HEK293T (cell line): Measurements from ENCODE around the gene SNX21.
"Not testable (repeated sequence)": the region's sequence is repeated elsewhere in the genome, so short reads cannot be mapped to it uniquely, and the experiment has no call there.

Source experiments
- CTCF ChIA-PET: fragments of 350-600 bp; formaldehyde crosslinking; extraction: SDS; loops from one replicate; lab custom pipeline; 2021; ENCODE audit warnings: antibody characterized with exemption, inconsistent platforms; lab: Yijun Ruan, JAX
- POLR2A ChIA-PET: fragments of 350-600 bp; formaldehyde crosslinking; extraction: SDS; loops from one replicate; lab custom pipeline; 2020; ENCODE audit warnings: antibody characterized with exemption, inconsistent platforms; lab: Yijun Ruan, JAX
- DNase-seq: peaks from one replicate; pipeline ENCODE4 v3.0.0; 2012; ENCODE audit warnings: mixed read lengths; ENCODE audit errors: extremely low spot score
- ARNT ChIP-seq: fragments of 450-650 bp; IDR thresholded peaks from 2 replicates; pipeline ENCODE4 v1.6.1; 2017; ENCODE audit warnings: mild to moderate bottlenecking
- BHLHE40 ChIP-seq: fragments of 450-650 bp; IDR thresholded peaks from 2 replicates; pipeline ENCODE4 v1.6.1; 2016; ENCODE audit warnings: mild to moderate bottlenecking, moderate library complexity, borderline replicate concordance
- CTBP1 ChIP-seq: fragments of 450-650 bp; IDR thresholded peaks from 2 replicates; pipeline ENCODE4 v1.6.1; 2016; ENCODE audit warnings: borderline replicate concordance
- ELF4 ChIP-seq: fragments of 450-650 bp; IDR thresholded peaks from 2 replicates; pipeline ENCODE4 v1.6.1; 2017; ENCODE audit warnings: antibody characterized with exemption
- FOXA1 ChIP-seq: fragments of 450-650 bp; IDR thresholded peaks from 2 replicates; pipeline ENCODE4 v1.6.1; 2016; ENCODE audit warnings: mild to moderate bottlenecking
- FOXK2 ChIP-seq: fragments of 450-650 bp; IDR thresholded peaks from 2 replicates; pipeline ENCODE4 v1.6.1; 2016; ENCODE audit warnings: mild to moderate bottlenecking
- FOXM1 ChIP-seq: fragments of 450-650 bp; IDR thresholded peaks from 2 replicates; pipeline ENCODE4 v1.6.1; 2017; ENCODE audit warnings: mild to moderate bottlenecking, borderline replicate concordance
- HDGF ChIP-seq: fragments of 450-650 bp; IDR thresholded peaks from 2 replicates; pipeline ENCODE4 v1.6.1; 2017; ENCODE audit warnings: antibody characterized with exemption, borderline replicate concordance
- L3MBTL2 ChIP-seq: fragments of 450-650 bp; conservative IDR thresholded peaks from 2 replicates; pipeline ENCODE4 v1.6.1; 2016; ENCODE audit warnings: mild to moderate bottlenecking
- LEF1 ChIP-seq: fragments of 450-650 bp; IDR thresholded peaks from 2 replicates; pipeline ENCODE4 v1.6.1; 2017; ENCODE audit warnings: mild to moderate bottlenecking, borderline replicate concordance
- NFRKB ChIP-seq: fragments of 450-650 bp; IDR thresholded peaks from 2 replicates; pipeline ENCODE4 v1.6.1; 2016; ENCODE audit warnings: mild to moderate bottlenecking, moderate library complexity
- PKNOX1 ChIP-seq: fragments of 450-650 bp; IDR thresholded peaks from 2 replicates; pipeline ENCODE4 v1.6.1; 2016
- SP1 ChIP-seq: fragments of 450-650 bp; IDR thresholded peaks from 2 replicates; pipeline ENCODE4 v1.6.1; 2017
- SUZ12 ChIP-seq: fragments of 450-650 bp; IDR thresholded peaks from 2 replicates; pipeline ENCODE4 v1.6.1; 2016; ENCODE audit warnings: mild to moderate bottlenecking
- TARDBP ChIP-seq: fragments of 450-650 bp; IDR thresholded peaks from 2 replicates; pipeline ENCODE4 v1.6.1; 2016
- ZNF384 ChIP-seq: fragments of 450-650 bp; IDR thresholded peaks from 2 replicates; pipeline ENCODE4 v1.6.1; 2016

SNX21 gene, protein sequence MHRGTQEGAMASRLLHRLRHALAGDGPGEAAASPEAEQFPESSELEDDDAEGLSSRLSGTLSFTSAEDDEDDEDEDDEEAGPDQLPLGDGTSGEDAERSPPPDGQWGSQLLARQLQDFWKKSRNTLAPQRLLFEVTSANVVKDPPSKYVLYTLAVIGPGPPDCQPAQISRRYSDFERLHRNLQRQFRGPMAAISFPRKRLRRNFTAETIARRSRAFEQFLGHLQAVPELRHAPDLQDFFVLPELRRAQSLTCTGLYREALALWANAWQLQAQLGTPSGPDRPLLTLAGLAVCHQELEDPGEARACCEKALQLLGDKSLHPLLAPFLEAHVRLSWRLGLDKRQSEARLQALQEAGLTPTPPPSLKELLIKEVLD

DNA sequence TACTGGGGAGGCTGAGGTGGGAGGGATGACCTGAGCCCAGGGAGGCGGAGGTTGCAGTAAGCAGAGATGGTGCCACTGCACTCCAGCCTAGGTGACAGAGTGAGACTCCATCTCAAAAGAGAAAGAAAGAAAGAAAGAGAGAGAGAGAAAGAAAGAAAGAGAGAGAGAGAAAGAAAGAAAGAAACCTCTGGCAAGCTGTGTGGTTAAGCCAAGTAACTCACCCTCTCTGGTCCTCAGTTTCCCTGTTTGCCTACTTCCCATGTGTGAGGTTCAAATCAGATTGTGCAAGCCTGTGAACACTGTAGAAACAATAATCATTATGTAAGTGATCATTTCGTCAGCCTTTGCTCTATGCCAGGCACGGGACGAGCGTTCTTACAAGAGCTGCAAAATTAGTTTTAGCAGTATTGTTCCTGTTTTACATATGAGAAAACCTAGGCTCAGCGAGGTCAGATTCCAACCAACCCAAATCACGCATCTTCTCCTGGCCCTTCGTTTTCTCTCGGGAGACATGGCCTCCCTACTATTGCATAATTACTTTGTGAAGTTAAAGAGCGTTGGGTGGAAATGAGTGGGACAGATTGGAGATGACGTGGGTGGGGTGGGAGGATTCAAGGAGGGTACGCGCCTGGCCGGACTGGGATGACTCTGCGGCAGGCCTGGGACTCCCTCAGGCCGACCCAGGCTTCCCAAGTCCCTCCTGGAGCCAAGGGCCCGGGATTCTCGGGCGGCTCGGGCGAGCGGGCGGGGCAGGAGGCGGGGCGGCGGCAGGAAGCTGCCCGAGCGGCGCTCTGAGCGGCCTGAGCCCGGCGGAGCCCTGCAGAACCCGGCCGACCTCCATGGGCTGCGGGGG is at the start of gene SNX21:
Gene SNX21, plus strand, starts transcription at position 770 of the 853 bp plus-strand sequence. CDS start 121 bp downstream, outside the sequence.
- peak; percentile 74 for DNase-seq
- TF ChIP-seq BHLHE40 (no peak), ZNF384 (no peak), CTBP1 (no peak), PKNOX1 (no peak), FOXK2 (no peak), LEF1 (no peak), ELF4 (no peak), FOXA1 (no peak), HDGF (no peak), L3MBTL2 (no peak), ARNT (no peak), NFRKB (no peak)
- POLR2A ChIA-PET = interaction anchor here (0.6 to 2.2 kb wide), 17 partner anchors 8 to 137 kb away, joined by 3 to 10 read pairs (median 4); partner anchors contain the start of genes UBE2C and ZSWIM1

DNA sequence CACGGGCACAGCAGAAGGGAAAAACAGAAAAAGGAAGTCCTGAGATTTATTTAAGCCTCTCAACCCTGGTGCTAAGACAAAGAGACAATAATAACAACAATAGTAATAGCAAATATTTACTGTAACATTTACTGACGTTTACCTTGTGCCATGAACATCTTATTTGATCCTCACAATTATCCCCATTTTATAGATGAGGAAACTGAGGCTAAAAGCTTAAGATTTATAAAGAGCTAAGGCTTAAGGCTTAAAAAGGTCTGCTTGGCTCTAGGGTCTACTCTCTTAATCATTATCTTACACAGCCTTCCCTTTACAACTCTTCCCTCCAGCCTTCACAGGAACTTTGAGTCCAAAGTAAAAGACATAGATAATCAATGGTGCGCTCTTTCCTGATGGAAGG is 45.2 kb upstream of the SNX21 start:
- TF ChIP-seq L3MBTL2 = no peak
- no peak for TF ChIP-seq BHLHE40
- ChIA-PET POLR2A (interaction anchor here (1.0 kb wide), 1 partner anchor 92 kb away, joined by 3 read pairs; the partner anchor contains the start of gene ZSWIM1), CTCF (no interaction called here)
- no peak for DNase-seq

More for the DNA sequence above, at the start of gene SNX21:
- CTCF ChIA-PET = interaction anchor here (0.6 kb wide), 1 partner anchor 34 kb away, joined by 3 read pairs; no protein-coding TSS in a partner anchor

DNA sequence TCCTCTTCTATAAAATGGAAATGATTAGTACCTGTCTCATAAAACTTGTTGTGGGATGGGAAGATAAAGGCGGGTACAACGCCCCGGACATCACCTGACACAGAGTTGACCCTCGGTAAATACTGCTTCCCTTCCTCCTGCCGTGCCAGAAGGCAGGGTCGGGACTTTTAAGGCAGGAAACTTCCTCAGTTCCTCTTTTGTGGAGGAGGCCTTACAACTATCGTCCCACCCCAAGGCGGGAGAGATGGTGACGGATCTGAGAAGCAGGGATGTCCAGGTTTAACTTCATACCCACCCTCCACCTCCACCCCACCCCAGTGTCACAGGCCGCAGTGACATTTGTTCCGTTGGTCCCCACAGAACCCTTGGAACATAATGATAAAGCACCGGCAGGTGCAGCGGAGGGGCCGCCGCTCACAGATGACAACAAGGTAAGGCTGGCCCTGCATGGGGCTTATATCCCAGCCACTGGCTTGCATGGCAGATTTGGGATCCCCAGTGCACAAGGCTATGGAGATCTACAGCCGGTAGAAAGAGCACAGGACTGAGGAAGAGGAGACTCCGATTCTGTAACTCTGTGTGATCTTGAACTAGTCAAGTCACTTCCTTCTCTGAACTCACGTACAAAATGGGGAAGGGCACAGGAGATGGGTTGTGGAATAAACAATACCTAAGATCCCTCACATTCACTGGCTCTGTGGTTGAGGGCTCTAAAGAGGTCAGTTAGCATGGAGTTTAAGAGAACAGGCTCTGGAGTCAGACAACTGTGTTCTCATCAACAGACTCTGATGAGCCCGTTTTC is 41.1 kb upstream of the SNX21 start:
- CTCF ChIA-PET = no interaction called here
- no peak for DNase-seq
- POLR2A ChIA-PET = interaction anchor here (0.9 to 1.0 kb wide), 2 partner anchors 13 to 89 kb away, joined by 3 read pairs; no protein-coding TSS in a partner anchor
- TF ChIP-seq ARNT = no peak
- no peak for TF ChIP-seq CTBP1
- TF ChIP-seq NFRKB = no peak
- no peak for TF ChIP-seq L3MBTL2
- TF ChIP-seq TARDBP = no peak
- no peak for TF ChIP-seq SUZ12
- TF ChIP-seq FOXA1 = no peak
- no peak for TF ChIP-seq HDGF
- no peak for TF ChIP-seq SP1

DNA sequence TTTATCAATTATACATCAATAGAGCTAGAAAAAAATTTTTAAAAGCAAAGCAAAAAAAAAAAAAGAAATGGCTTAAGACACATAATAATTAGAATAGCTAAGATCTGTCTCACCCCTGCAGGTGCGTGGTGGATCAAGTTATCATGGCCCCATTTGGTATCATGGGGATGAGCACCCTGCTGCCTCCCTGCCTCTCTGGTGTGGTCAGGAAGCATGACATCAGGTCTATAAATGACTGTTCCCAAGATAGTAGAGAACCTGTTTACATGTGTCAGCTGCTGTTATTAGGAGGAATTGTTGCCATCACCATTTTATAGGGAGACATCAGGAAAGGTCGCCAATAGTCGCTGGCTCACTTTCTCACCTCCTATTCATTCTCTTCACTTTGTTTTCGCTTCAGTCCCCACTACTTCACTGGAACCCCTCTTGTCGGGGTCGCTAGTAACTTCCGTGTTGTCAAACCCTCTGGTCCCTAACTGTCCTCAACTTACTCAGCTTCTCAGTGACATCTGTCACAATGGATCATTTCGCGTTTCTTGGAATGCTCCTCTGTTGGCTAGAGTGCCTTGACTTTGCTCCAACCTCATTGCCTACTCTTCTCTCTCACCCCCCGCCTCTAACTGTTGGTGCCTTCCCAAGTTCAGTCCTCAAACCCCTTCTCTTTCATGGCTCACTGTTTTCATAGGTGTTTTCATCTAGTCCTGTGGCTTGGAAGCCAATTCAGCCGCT is 37.1 kb upstream of the SNX21 start:
- no peak for DNase-seq
- no peak for TF ChIP-seq ZNF384
- no peak for TF ChIP-seq TARDBP
- no peak for TF ChIP-seq SUZ12
- TF ChIP-seq SP1 = no peak
- no peak for TF ChIP-seq LEF1
- no peak for TF ChIP-seq PKNOX1
- no peak for TF ChIP-seq ARNT
- no peak for TF ChIP-seq HDGF
- no peak for TF ChIP-seq FOXM1
- no peak for TF ChIP-seq FOXA1
- TF ChIP-seq L3MBTL2 = no peak
- TF ChIP-seq CTBP1 = no peak
- TF ChIP-seq BHLHE40 = no peak
- TF ChIP-seq NFRKB = no peak
- TF ChIP-seq ELF4 = no peak
- no peak for TF ChIP-seq FOXK2
- POLR2A ChIA-PET = interaction anchor here (1.3 kb wide), 1 partner anchor 38 kb away, joined by 3 read pairs; the partner anchor contains the start of gene SNX21
- CTCF ChIA-PET = interaction anchor here (0.7 kb wide), 1 partner anchor 158 kb away, joined by 4 read pairs; no protein-coding TSS in a partner anchor

DNA sequence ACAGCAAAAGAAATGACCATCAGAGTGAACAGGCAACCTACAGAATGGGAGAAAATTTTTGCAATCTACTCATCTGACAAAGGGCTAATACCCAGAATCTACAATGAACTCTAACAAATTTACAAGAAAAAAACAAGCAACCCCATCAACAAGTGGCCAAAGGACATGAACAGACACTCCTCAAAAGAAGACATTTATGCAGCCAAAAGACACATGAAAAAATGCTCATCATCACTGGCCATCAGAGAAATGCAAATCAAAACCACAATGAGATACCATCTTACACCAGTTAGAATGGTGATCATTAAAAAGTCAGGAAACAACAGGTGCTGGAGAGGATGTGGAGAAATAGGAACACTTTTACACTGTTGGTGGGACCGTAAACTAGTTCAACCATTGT is 36.1 kb upstream of the SNX21 start:
- CTCF ChIA-PET, POLR2A ChIA-PET, DNase-seq: not testable (repeated sequence)

DNA sequence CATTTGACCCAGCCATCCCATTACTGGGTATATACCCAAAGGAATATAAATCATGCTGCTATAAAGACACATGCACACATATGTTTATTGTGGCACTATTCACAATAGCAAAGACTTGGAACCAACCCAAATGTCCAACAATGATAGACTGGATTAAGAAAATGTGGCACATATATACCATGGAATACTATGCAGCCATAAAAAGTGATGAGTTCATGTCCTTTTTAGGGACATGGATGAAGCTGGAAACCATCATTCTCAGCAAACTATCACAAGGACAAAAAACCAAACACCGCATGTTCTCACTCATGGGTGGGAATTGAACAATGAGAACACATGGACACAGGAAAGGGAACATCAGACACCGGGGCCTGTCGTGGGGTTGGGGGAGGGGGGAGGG is 35.6 kb upstream of the SNX21 start:
- DNase-seq, POLR2A ChIA-PET: not testable (repeated sequence)
- CTCF ChIA-PET = interaction anchor here (1.0 kb wide), 1 partner anchor 39 kb away, joined by 3 read pairs; no protein-coding TSS in a partner anchor
